Anterior cingulate cortex (tissue), 58 donors: ENCODE measurements around the gene EDNRB.
A peak's percentile ranks its signal among the peaks of the same experiment; 100 is the strongest.

Source experiments
- DNase-seq, 58 donors: peaks; one replicate each; lab custom pipeline; 2025; lab: John Stamatoyannopoulos, UW

The EDNRB gene

DNA sequence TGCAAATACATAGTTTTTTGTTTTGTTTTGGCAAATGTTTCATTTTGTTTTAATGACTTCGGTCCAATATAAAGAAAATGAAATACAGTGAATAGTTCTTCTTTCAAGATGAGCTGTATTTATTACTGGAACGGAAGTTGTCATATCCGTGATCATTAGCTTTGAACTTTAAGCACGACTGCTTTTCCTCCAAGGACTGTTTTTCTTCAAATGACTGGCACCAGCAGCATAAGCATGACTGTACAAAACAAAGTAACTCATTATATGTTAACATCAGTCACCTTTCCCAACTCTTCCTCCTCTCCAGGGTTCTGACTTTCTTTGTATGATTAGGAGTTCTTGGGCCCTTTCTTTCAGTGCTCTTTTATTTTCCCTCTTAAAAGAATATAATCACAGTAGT is 20.5 kb downstream of the EDNRB start:
- DNase-seq, result no peak

DNA sequence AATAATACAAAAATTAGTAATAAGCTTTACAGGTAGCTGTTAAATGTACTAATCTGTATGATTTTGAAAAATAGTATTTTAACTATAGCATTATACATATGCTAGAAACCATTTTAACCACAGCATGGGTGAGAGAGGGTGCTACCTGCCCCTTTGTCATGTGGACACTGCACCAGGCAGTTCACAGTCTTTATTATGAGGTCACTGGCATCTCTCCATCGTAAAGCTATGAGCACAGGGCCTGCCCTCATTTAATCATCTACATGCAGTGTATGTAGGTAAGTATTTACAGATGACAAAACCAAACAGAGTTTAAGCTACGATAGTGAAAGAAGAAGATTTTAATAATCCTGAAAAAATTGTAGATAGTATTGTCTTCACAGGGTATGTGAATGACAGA is 21.7 kb downstream of the EDNRB start:
- DNase-seq, result no peak

DNA sequence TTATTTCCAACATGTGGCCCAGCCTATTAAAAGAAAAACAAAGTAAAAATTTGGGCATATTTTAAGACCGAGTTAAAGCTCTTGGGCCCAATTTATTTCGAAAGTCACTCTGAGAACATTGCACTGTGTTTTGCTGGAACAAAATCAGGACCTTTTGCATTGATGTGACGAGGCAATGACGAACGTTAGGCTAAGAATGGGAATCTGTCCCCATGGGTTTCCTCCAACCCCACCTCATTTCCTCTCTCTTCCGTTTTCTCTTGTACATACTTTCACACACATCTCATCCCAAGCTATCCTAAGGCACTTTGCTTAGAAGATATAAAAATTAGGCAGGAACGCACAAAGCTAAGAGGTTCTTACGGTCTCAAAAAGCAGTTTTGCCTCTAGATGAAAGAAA is 22.1 kb downstream of the EDNRB start:
- DNase-seq, result no peak

DNA sequence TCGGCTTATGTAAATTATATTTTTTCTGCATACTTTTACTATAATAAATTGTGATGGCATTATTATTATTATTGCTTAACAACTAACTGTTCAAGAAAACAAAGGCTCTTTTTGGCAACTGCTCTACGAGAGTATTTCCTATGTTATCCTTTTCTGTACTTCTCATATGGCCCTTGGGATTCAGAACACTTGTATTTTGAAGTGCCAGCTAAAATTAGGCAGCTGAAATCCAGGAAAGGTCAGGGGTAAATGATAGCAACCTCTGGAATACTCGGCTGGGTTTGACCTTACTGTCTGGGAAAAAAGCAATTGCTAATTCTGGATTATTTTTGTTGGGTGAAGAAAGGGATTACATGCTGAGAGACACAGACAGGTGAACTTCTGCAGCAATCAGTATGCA is 23.9 kb downstream of the EDNRB start:
- DNase-seq, result no peak

DNA sequence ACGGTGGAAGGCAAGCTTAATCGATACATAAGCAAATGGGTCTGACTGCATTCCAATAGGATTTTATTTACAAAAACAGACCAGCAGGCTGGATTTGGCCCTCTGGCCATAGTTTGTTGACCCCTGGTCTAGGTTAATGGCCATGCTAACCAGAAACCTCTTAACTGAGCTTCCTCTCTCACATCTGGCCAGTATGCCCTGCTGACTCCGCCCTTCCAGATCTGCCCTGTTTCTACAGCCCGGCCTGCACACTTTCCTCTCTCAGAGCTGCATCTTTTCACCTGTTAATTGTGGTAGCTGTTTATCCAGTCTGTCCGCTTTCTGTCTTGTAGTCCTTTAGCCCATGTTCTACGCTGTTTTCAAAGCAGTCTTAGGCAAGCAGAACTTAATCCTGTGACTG is 25.6 kb downstream of the EDNRB start:
- DNase-seq, result no peak

DNA sequence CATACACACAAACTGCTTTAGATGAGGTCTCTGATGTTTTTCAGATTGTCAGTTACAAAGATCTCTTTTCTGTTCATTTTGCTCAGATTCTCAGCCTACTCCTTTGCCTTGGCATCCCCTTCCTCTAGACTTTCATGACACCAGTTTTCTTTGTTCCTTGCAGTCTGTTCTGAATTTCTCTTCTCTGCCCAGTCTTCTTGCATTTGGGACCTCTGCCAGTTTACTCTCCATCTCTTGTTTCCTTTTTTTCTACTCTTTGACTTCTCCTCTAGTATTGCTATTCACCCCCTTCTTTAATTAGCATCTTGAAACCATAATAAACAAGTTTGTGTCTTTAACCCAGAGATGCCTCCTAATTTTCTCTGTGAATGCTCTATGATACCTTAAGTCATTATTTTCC is 26.1 kb downstream of the EDNRB start:
- no peak for DNase-seq

DNA sequence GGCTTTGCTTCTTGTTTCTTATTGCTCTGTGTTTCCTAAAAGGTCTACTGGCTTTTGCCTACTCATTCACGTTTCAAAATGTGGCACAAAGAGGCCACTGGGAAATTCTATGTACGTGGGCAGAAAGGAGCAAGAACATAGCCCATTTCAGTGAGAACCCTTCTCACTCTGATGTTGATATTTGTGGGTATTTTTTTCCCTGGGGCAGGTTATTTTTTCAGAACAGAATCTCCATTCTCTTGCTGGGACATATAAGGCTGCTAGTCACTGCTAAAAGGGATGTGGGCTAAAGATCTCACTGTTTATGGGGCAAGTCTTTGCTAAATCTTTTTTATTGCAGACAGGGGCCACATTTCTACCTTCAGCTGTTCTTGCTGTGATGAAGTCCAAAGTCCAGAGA is 27.1 kb downstream of the EDNRB start:
- no peak for DNase-seq

DNA sequence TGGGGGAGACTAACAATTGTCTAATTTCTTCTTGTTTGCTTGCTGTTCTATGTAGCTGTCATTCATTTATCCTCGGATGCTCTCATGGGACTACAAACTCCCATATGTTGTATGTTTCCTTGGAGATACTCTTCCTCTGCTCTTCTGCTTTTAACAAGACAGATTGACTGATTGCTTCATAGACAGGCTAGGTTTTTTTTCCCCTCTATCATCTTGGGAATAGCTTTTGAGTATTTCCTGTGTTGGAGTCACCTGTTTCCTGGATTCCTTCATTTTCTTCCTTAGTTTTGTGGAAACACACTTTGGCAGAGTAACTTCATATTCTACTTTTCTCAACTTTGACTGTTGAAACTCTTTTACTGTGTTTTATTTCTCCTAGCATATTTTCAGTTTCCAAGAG is 27.6 kb downstream of the EDNRB start:
- no peak for DNase-seq

DNA sequence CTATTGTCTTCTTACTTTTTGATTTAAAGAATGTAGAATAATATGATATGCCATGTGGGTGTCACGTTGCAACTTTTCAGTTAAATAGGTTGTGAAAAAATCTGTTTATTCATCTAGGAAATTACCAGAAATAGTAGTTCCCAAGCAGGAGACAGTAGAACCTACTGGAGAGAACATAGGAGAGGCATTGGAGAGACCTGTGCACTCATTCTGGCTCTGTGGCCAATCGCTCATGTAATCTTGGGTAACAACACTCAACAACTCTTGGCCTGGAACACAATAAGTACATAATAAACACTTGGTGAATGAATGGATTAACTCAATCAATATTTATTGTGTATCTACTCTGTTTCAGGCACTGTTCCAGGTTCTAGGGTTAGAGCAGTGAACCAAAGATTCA is 35.3 kb downstream of the EDNRB start:
- no peak for DNase-seq

DNA sequence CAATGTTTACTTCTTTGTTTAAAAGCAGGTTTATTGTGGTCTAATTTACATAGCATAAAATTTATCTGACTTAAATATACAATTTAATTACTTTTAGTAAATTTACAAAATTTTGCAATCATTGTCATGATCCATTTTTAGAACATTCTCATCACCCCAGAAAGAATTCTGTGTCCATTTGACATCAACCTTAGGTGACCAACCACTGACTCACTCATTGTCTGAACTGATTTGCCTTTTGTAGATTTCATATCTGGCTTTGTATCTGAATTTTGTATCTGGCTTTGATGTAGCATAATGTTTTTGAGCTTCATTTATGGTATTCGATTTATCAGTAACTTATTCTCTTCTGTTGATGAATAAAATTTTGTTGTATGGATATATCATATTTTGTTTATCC is 40.4 kb downstream of the EDNRB start:
- no peak for DNase-seq

DNA sequence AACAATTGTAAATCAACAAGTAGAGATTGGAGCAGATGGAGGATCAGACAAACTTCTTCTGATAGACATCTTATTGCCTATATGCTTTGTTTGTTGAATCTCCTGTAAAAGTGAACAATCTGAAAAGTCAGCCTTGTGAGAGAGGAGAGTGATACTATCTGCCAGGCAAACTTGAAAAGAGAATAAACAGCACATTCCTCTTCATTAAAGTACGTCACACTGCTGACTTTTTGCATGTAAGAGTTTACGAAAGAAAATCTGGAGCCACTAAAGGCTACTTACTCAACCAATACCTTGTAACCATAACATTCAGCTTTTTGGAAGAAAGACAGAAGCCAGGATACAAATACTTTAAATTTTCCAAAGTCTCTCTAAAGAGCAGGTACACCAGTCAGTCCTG is 42.5 kb downstream of the EDNRB start:
- DNase-seq, result no peak

DNA sequence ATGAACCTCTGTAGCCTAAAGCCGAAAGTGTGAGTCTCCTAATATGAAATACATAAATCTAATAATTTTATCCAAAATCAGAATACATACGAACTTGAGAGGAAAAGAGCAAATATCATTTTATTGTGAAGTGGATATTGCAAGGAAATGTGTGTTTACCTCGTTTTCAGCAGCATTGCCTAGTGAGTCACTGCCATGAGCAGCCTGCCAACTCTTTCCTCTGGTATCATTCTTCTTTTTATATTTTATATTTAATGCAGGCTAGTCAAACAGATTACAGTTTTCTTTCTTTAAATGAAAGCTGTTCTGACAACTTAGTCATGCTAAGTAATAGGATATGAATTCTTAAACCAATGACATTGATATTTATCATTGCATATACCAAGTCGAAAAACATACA is 44.2 kb downstream of the EDNRB start:
- peak in 2 of 58 donors; percentile 13 to 17 for DNase-seq

DNA sequence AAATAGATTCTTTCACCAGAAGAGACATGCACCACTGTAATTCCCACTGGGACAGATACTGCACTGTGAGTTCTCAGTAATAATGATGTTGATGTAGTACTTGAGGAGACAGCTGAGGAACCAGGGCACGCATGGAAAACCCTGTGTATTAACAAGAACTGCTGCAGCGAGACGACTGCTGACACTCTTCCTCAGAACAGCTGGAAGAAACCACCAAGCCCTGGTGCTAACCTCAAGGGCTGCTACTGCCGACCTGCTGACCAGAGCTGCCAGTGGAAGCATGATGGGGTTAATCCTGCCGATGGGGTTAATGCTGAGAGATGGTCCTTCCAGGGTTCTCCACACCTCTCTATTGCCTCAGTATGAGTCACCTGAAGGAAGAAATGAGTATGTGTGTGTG is 45.6 kb downstream of the EDNRB start:
- DNase-seq, result no peak

DNA sequence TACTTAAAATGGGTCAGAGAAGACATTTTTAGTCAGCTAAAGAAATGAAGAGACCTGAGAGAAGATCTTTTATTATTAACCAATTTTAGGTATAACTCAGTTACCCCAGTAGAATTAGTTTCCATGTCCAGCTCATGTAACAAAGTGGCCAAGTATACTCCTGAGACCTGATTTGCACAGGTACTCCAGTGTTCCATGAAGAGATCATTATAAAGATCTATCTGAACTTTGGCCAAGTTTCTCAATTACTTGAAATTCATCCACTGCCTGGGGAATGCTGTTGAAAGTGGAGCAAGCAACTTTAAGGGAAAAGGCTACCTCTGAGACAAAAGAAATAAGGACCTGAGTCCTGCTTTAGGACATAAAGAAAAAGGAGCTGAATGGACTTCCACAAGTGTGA is 47.0 kb downstream of the EDNRB start:
- no peak for DNase-seq

DNA sequence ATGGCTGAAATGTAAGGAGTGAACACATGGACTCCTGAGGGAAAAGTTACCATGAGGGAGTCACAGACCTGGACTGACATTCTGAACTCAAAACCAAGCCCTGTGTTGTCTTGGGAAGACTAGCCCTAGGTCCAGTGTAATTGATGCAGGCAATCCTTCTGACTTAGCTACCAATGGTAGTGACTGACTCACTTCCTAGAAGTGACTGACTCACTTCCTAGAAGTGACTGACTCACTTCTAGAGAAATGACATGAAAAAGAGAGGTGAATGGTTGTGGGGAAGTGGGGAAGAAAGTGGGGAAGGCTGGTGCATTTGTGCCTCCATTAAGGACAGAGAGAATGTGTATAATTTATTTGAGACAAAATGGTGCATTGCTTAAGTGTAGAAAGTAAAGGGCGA is 49.9 kb downstream of the EDNRB start:
- no peak for DNase-seq

DNA sequence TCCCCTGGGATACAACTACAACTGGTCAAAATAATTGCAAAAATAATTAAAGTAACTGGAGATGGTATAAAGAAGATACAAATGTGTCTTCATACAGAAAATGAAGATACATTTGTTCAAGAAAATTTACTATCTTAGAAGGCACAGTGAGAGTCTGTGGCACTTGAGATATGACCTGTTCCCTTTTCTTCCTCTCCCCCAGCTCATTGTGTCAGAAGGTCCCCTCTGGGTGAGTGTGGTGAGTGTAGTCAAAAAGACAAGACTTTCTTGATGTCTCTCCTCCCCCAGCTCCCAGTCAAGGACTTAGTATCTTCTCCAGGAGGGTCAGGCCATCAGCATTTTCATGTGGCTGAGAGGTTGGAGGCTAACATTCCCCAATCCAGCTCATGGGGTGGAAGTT is 51.7 kb downstream of the EDNRB start:
- DNase-seq, result no peak

DNA sequence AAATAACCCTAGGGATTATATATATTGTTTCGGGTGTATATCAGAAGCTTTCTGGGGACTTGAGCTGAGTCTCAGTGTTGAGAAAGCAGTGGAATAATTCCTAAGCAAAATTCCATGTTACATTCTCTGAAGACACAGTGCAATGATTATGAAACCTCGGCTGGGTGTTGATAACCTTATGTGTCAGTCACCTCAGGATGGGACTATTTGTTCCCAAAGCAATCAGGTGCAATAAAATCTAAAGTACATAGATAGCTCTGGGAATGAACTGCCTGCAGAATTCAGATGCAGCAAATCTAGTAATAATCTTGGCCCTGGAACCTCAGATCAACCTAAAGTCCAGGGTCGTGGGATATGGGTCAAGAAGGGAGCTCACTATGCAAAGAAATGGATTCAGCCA is 53.0 kb downstream of the EDNRB start:
- no peak for DNase-seq

DNA sequence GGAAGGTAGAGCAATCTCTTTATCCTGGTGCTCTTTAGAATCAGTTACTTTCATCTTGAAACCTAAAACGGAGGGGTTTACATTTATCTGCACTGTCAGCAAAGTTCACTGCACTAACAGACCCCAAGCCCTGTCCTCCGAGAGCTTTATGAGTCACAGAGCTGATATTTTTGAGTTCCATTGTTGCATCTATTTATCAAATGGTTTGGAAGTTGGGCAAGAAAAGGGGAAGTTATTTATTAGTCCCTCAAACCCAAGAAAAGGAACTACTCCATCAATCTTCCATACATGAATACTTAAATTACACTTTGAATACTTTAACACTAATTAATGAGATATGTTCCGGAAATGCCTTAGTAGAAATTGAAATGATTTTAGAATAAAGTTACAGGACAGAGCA is 55.5 kb downstream of the EDNRB start:
- DNase-seq, result no peak

DNA sequence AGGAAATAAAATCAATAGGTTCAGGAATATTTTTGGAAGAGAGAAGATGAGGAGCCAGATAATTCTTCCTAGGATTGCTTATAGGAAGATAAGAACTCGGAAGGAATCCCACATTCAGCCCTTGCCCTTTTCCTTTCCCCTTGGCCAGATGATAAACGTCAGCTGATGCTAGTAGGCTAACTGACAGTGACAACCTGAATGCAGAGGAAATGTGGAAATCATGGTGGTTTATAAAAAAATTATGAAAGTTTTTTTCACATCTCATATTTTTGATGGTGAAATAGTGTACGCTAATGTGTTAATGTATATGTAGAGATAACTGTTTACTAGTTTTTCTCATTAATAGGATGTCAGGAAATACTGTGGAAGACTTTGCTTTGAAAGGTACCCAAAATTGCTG is 56.9 kb downstream of the EDNRB start:
- no peak for DNase-seq

DNA sequence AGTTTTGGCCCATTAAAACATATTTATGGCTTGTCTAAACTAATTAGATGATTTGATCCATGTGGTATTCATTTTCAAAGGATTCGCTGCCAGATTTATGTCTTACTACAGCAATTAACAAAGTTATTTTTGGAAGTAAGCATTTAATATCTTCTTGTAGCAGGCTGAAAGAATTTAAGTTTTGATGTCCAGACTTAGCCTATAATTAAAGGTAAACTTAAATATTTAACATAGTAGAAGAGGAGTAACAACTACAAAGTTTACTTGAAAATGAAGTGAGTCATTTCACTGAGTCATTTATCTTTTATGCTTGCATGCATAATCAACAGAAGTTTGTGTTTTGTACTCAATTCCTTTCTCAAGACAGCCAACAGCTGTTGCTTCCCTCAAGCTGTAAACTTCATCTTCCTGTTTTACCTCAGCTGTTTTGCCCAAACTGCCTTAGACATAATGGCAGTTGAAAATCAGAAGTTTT is 58.1 kb downstream of the EDNRB start:
- DNase-seq, result no peak

DNA sequence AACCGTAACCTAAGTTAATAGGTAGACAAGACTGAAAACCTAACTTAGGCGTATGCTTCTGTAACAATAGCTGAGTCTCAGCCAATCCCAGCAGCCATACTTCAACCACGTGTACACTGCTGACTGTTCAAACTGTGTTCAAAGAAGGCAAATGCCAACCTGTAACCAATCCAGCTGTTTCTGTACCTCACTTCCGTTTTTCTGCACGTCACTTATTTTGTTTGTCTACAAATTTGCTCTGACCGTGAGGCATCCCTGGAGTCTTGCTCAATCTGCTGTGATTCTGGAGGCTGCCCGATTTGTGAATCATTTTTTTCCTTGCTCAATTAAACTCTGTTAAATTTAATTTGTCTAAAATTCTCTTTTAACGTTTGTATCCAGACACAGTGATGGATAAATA is 59.2 kb downstream of the EDNRB start:
- no peak for DNase-seq

DNA sequence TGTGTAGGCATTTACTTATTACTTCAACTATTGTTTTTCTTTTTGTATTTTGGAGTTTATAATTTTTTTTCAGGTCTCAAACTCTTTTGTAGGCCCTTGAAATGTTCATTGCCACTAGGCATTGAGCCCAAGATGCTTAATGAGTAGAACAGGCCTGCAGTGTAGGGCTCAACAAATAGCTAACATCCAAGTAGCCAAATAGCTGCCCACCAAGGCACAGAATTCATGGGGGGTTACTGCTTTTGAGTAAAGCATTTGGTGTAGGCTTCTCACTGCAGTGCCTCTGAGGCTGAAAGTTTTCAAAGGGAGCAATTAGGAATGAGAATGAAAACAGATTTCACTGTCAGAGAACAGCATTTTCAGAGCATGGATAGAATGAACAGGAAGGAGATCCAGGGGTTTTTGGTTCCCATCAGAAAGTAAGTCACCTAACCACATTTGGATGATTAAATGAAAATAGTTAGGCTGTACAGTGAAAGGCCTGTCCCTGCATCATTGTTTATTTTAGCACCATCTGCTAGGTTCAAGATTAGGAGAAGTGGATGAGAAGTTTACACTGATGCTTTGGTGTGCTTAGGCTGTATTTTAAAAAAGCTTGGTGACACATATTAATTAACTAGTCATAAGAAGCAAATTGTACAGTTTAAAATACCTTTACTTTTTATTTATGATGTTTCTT is 61.0 kb downstream of the EDNRB start:
- DNase-seq, result peak in 8 of 58 donors; percentile 1 to 40 (median 16)

DNA sequence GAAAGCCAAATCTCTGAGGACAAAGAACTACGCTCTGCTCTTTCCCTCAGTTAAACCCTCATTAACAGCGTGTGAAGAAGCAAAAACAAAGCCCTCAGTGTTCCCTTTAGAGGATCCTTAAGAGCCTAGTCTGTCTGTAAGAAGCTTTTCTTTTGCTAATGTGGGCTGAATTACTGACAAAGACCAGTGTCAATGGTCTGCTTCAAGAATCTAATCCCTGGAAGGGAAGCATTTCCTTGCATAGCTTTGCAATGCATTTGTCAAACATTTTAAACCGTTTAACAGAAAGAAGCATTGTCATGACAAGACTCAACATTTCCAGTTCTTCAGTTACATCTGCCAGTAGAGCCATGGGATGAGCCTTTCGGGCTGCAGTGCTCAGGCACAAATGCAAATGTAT is 64.9 kb downstream of the EDNRB start:
- peak in 5 of 58 donors; percentile 4 to 60 (median 14) for DNase-seq
